ENCODE measurements around the gene CDA. TPM values are rescaled to one million over a fixed set of nuclear protein-coding genes. Genes with fewer than 3 reads are reported as not detected.

CDA gene
- total and polyA plus RNA-seq, 9 of the 15 experiments (the other 6 are each of a cell fraction or from before 2014, with no cell fraction given) = not detected

DNA sequence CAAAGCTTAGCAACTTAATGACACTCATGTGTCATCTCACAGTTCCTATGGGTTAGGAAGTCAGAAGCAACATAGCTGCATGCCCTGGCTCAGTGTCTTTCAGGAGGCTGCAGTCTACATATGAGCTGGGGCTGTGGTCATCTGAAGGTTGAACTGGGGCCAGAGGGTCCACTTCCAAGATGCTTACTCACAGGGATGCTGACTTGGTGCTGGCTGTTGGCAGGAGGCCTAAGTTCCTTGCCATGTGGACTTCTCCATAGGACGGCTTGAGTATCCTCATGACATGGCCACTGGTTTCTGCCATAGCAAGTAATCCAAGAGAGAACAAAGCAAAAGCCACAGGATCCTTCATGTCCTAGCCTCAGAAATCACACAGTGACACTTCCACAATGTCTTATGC is 48.6 kb upstream of the CDA start (continued):
- TF ChIP-seq TEAD1 (CRISPR knock-in tag; IDR thresholded peaks at IDR 0.05) = no peak

DNA sequence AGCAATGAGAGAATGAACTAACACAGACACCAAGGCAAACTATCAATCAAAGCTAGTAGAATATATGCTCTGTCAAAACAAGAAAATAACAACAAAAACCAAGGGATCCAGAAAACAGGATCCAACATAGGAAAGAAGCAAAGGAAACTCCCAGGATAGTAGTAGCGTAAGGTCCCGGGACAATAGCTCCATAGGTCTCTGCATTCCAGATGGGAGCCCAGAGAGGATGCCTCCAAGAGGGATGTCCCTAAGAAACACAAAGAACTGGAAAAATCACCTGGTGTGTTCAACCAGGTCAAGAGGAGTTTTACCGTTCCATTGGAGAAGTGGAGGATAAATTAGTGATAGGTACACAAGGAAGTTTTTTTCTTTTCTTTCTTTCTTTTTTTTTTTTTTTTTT is 42.3 kb upstream of the CDA start:
- CTCF ChIA-PET (ENCODE audit: low intra/inter-chr PET ratio) = interaction anchor here (0.6 kb wide), 1 partner anchor 21 kb away, joined by 4 read pairs; no protein-coding TSS in a partner anchor
- no peaks in the 10 kb centered on the region for H3K36me3 ChIP-seq (ENCODE audit: control insufficient read depth, insufficient read depth, low read length)
- H3K27ac ChIP-seq (ENCODE audit: extremely low read depth, low read depth, low read length) = no peak overlapping the region
- intact Hi-C loops (cut with micrococcal nuclease) = no loop called here
- no peak overlapping the region for H3K4me3 ChIP-seq
- H3K9ac ChIP-seq (ENCODE audit: insufficient read depth in 1 of 2, low read depth in 2 of 2, low read length in 2 of 2) = no peak overlapping the region
- in situ Hi-C loops (cut with MboI) = no loop called here
- H2AFZ ChIP-seq (ENCODE audit: low read depth, low read length) = no peak overlapping the region
- H3K4me2 ChIP-seq (ENCODE audit: insufficient read depth, low read length) = no peak overlapping the region
- DNase-seq (ENCODE audit: extremely low read depth in 1 of 4, low spot score in 3 of 4) (no peak), FAIRE-seq (no peak), ATAC-seq (no peak)
- no peaks in the 10 kb centered on the region for H3K9me3 ChIP-seq (replicated peaks; ENCODE audit: control insufficient read depth, insufficient read depth, low read depth, low read length)
- H3K79me2 ChIP-seq (ENCODE audit: control insufficient read depth, insufficient read depth, low read length) = no peaks in the 10 kb centered on the region
- H4K20me1 ChIP-seq (replicated peaks; ENCODE audit: control insufficient read depth, insufficient read depth, low read length) = peaks cover 7% of the 10 kb centered on the region; the same call in 1 of the 2 replicates
- H3K4me1 ChIP-seq (replicated peaks in 1 of 2; ENCODE audit: control insufficient read depth in 2 of 2, insufficient read depth in 2 of 2, low read length in 2 of 2) = peaks cover 0 to 6% of the 10 kb centered on the region in 2 experiments; a peak in 1 of 5 replicates
- BruUV-seq (replicated peaks) = no TSS peak
- 9% methylated on average over 3 of the region's 3 CpGs for WGBS (ENCODE audit: insufficient coverage, low coverage, missing lambda C conversion rate)
- no peaks in the 10 kb centered on the region for H3K9me1 ChIP-seq (ENCODE audit: control insufficient read depth, insufficient read depth, low read length)
- POLR2A ChIA-PET = no interaction called here
- H3K27me3 ChIP-seq (ENCODE audit: control insufficient read depth in 2 of 2, insufficient read depth in 2 of 2, low read length in 2 of 2) = peaks cover 41 to 45% of the 10 kb centered on the region in 2 experiments
- TF ChIP-seq HDGF (IDR thresholded peaks at IDR 0.05) (no peak), TEAD4 (IDR thresholded peaks at IDR 0.05; ENCODE audit: low read length) (no peak), TEAD4 (CRISPR knock-in tag; IDR thresholded peaks at IDR 0.05; ENCODE audit: borderline replicate concordance) (no peak), ATF7 (IDR thresholded peaks at IDR 0.05) (no peak), CBFA2T2 (conservative IDR thresholded peaks at IDR 0.05) (no peak), NR3C1 (CRISPR knock-in tag; IDR thresholded peaks at IDR 0.05) (no peak)
- TF ChIP-seq, protein P1, sequence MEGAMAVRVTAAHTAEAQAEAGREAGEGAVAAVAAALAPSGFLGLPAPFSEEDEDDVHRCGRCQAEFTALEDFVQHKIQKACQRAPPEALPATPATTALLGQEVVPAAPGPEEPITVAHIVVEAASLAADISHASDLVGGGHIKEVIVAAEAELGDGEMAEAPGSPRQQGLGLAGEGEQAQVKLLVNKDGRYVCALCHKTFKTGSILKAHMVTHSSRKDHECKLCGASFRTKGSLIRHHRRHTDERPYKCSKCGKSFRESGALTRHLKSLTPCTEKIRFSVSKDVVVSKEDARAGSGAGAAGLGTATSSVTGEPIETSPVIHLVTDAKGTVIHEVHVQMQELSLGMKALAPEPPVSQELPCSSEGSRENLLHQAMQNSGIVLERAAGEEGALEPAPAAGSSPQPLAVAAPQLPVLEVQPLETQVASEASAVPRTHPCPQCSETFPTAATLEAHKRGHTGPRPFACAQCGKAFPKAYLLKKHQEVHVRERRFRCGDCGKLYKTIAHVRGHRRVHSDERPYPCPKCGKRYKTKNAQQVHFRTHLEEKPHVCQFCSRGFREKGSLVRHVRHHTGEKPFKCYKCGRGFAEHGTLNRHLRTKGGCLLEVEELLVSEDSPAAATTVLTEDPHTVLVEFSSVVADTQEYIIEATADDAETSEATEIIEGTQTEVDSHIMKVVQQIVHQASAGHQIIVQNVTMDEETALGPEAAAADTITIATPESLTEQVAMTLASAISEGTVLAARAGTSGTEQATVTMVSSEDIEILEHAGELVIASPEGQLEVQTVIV (CRISPR knock-in tag; IDR thresholded peaks at IDR 0.05; ENCODE audit: borderline replicate concordance) = no peak
- TF ChIP-seq, protein P2, sequence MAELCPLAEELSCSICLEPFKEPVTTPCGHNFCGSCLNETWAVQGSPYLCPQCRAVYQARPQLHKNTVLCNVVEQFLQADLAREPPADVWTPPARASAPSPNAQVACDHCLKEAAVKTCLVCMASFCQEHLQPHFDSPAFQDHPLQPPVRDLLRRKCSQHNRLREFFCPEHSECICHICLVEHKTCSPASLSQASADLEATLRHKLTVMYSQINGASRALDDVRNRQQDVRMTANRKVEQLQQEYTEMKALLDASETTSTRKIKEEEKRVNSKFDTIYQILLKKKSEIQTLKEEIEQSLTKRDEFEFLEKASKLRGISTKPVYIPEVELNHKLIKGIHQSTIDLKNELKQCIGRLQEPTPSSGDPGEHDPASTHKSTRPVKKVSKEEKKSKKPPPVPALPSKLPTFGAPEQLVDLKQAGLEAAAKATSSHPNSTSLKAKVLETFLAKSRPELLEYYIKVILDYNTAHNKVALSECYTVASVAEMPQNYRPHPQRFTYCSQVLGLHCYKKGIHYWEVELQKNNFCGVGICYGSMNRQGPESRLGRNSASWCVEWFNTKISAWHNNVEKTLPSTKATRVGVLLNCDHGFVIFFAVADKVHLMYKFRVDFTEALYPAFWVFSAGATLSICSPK (IDR thresholded peaks at IDR 0.05; ENCODE audit: borderline replicate concordance) = no peak
- TF ChIP-seq, protein P3, sequence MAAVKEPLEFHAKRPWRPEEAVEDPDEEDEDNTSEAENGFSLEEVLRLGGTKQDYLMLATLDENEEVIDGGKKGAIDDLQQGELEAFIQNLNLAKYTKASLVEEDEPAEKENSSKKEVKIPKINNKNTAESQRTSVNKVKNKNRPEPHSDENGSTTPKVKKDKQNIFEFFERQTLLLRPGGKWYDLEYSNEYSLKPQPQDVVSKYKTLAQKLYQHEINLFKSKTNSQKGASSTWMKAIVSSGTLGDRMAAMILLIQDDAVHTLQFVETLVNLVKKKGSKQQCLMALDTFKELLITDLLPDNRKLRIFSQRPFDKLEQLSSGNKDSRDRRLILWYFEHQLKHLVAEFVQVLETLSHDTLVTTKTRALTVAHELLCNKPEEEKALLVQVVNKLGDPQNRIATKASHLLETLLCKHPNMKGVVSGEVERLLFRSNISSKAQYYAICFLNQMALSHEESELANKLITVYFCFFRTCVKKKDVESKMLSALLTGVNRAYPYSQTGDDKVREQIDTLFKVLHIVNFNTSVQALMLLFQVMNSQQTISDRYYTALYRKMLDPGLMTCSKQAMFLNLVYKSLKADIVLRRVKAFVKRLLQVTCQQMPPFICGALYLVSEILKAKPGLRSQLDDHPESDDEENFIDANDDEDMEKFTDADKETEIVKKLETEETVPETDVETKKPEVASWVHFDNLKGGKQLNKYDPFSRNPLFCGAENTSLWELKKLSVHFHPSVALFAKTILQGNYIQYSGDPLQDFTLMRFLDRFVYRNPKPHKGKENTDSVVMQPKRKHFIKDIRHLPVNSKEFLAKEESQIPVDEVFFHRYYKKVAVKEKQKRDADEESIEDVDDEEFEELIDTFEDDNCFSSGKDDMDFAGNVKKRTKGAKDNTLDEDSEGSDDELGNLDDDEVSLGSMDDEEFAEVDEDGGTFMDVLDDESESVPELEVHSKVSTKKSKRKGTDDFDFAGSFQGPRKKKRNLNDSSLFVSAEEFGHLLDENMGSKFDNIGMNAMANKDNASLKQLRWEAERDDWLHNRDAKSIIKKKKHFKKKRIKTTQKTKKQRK (IDR thresholded peaks at IDR 0.05; ENCODE audit: borderline replicate concordance, low read depth, low read length) = no peak
- TF ChIP-seq, protein P4, sequence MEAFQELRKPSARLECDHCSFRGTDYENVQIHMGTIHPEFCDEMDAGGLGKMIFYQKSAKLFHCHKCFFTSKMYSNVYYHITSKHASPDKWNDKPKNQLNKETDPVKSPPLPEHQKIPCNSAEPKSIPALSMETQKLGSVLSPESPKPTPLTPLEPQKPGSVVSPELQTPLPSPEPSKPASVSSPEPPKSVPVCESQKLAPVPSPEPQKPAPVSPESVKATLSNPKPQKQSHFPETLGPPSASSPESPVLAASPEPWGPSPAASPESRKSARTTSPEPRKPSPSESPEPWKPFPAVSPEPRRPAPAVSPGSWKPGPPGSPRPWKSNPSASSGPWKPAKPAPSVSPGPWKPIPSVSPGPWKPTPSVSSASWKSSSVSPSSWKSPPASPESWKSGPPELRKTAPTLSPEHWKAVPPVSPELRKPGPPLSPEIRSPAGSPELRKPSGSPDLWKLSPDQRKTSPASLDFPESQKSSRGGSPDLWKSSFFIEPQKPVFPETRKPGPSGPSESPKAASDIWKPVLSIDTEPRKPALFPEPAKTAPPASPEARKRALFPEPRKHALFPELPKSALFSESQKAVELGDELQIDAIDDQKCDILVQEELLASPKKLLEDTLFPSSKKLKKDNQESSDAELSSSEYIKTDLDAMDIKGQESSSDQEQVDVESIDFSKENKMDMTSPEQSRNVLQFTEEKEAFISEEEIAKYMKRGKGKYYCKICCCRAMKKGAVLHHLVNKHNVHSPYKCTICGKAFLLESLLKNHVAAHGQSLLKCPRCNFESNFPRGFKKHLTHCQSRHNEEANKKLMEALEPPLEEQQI (IDR thresholded peaks at IDR 0.05) = no peak
